GM18498 (cell line): Measurements from ENCODE around the gene PRODH.
A peak's percentile ranks its signal among the peaks of the same experiment; 100 is the strongest.
"Not testable (repeated sequence)": the region's sequence is repeated elsewhere in the genome, so short reads cannot be mapped to it uniquely, and the experiment has no call there.

ENCODE experiments used
- ATAC-seq: cut with Tn5 transposase; IDR thresholded peaks from one replicate; pipeline ENCODE4 v1.9.1; 2021; ENCODE audit warnings: mild to moderate bottlenecking, moderate library complexity; ENCODE audit not compliant: unreplicated experiment

PRODH gene

DNA sequence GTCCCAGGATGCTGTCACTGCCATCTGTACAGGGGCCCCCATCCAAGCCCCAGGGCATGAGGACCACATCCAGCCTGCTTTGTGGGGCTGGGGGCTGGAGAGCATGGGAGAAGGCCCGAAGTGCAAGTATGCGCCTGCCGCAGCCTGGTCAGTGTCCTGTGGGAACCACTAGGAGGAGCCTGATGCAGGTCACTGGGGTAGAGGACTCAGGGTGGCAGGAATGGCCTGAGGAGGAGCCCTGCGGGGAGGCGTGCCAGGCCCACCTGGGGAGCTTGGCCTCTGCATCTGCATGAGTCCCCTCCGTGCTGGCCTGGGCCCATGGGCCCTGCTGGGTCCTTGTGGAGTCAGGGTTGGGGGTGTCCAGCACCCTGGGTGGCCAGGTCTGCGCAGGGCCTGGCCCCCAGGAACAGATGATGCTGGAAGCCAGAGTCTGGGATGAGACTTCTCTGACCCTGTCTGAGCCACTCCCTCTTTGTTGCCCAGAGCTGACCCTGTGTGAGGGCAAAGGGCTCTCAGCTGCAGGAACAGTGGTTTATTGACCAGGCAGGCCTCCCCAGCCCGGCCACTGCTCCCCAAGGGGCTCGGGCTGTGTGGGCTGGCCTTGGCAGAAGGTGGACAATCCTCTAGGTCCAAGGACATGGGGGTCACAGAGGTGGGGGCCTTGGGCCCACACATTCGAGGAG is 23.7 kb downstream of the PRODH start:
- not testable (repeated sequence) for ATAC-seq

DNA sequence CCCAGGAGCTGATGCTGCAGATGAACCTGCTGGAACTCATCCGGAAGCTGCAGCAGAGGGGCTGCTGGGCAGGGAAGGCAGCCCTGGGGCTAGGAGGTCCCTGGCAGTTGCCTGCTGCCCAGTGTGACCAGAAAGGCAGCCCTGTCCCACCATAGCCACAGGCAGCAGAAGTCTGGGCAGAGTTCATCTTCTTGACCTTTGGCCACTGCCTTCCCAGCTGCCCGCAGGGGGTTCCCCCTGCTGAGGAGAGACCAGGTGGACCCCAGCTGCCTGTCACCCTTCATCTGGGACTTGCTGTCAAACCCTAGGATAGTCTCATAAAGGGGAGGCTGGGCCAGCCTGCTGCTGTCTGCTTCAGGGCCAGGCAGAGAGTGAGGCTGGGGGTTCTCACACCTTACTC is 24.6 kb downstream of the PRODH start:
- not testable (repeated sequence) for ATAC-seq

DNA sequence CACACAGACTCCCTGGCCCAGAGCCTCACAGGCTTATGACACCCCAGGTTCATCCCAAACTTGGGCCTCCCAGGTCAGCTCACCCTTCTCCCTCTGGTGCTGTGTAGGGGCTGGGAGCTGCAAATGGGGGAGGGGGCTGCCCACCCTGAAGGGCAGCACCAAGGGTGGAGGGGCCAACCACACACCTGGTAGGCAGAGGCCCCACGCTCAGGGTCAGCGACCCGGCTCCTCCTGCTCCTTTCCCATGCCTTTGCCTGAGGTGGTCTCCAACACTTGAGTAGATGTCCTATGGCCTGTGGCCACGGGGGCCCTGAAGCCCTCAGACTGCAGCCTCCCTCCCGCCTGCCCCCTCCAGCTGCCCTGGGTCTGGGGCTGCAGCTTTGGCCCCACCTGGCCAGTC is 26.5 kb downstream of the PRODH start:
- ATAC-seq = no peak

DNA sequence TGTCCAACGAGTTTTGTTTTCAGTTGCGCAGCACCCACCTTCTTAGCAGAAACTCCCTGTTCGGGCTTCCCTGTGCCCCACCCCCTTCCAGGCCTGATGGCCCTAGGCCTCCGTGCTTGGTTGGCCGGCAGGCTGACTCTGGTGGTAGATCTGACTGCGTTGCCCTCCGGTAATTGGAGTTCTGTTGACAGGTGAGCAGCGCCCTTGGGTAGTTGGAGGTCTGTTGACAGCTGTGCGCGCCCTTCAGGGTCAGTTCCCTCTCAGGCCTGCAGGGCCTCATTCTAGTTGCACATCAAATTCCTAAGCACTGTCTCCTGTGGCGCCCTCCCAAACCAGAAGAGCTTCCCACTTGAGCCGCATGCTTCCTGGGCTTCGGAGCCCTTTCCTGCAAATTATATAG is 29.2 kb downstream of the PRODH start:
- ATAC-seq = peak; percentile 4

DNA sequence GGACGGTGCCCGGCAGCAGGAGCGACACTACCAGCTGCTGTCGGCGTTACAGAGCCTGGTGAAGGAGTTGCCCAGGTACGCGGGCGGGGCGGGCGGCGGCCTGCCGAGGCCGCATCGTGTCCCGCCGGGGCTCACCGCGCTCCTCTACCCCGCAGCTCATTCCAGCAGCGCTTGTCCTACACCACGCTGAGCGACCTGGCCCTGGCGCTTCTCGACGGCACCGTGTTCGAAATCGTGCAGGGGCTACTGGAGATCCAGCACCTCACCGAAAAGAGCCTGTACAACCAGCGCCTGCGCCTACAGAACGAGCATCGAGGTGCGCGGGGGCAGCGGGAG is 29.7 kb downstream of the PRODH start:
- not testable (repeated sequence) for ATAC-seq

GRCh38 chr22:18905540-18906409 is 30.3 kb downstream of the PRODH start, which contains the start of gene DGCR6:
TSS of gene DGCR6 (plus strand) at chr22:18906320. CDS start at chr22:18906375, 55 bp downstream.
- peak; percentile 93 for ATAC-seq

DNA sequence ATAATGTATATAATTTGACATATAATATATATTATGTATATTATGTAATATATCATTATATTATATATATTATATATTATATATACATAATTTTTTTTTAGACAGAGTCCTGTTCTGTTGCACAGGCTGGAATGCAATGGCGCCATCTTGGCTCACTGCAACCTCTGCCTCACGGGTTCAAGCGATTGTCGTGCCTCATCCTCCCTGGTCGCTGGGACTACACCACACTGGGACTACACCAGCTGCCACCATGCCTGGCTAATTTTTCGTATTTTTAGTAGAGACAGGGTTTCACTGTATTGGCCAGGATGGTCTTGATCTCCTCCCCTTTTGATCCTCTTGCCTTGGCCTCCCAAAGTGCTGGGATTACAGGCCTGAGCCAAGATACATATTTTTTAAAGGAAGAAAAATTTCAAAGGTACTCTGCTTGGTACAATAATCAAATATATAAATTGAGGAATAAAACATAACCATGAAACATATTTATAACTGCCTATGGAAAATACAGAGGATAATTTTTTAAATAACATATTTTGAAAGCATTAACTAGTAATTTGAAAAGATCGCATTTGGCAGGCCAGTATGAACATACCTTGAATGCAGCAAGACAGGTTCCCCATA is 39.9 kb downstream of the PRODH start:
- not testable (repeated sequence) for ATAC-seq

DNA sequence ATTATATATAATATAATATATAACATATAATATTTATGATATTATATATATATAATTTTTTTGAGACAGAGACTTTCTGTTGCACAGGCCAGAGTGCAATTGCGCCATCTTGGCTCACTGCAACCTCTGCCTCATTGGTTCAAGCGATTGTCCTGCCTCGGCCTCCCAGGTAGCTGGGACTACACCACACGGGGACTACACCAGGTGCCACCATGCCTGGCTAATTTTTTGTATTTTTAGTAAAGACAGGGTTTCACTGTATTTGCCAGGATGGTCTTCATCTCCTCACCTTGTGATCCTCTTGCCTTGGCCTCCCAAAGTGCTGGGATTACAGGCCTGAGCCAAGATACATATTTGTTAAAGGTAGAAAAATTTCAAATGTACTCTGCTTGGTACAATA is 42.3 kb downstream of the PRODH start:
- ATAC-seq = not testable (repeated sequence)

- ATAC-seq = peak; percentile 70
Measured at GRCh38 chr22:18890510-18891192, 45.4 kb downstream of the PRODH start.

GRCh38 chr22:18888115-18888514 is 48.0 kb downstream of the PRODH start:
- ATAC-seq = no peak

DNA sequence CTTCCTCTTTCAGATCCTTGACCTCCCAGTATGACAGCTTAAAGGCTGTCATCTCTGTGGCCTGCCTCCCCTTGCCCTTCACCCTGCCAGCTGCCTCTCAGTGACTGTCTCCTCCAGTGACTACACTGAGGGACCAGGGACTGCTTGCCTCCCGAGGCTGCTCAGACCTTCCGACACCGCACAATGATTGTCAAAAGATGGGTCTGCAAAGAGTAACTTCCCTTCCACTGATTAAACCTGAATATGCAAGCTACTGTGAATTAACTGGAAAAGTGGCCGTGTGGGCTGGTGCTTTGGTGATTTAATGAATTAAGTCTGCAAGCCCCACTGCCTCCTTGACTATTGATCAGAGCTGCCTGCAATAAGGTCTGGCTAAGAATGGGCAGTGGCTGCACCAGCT is 51.6 kb downstream of the PRODH start:
- ATAC-seq = not testable (repeated sequence)

DNA sequence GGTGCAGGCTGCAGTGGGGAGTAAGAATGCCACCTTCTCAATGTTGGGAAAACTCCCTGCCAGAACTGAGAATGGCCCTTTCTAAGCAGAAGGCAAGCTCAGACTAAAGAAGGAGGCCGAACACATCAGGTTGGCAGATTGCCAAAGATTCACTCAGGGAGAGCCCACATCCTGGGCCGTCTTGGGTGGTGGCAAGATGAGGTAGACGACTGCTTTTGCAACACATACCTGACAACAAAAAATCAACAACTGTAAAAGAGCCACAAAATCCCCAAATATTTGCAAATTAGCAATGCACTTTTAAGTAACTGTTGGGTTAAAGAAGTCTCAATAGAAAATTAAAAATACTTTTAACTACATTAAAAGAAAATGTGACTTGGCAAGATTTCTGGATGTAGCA is 54.8 kb downstream of the PRODH start:
- ATAC-seq = not testable (repeated sequence)
